GM12873 (cell line): ENCODE data around the gene SPATA13.
A peak's percentile ranks its signal among the peaks of the same experiment; 100 is the strongest.

ENCODE experiments used
- CTCF ChIP-seq: IDR thresholded peaks from 2 replicates; pipeline ENCODE4 v1.5.1; 2012; ENCODE audit warnings: low read depth, mild to moderate bottlenecking, moderate library complexity, low read length, control low read depth; ENCODE audit not compliant: insufficient read depth; ENCODE audit errors: missing control alignments

The SPATA13 gene

GRCh38 chr13:24270639-24271141, 110.2 kb downstream of the SPATA13 start:
- peak; percentile 27 for TF ChIP-seq CTCF

- TF ChIP-seq CTCF = no peak
Measured at GRCh38 chr13:24271231-24271600, 110.7 kb downstream of the SPATA13 start.

GRCh38 chr13:24271601-24272451, 111.3 kb downstream of the SPATA13 start:
- TF ChIP-seq CTCF = no peak

GRCh38 chr13:24272452-24273161, 112.1 kb downstream of the SPATA13 start:
- TF ChIP-seq CTCF = no peak

GRCh38 chr13:24273926-24274325, 113.4 kb downstream of the SPATA13 start:
- TF ChIP-seq CTCF = no peak

- no peak for TF ChIP-seq CTCF
Measured at GRCh38 chr13:24274452-24275021, 114.0 kb downstream of the SPATA13 start.

- TF ChIP-seq CTCF = peak; percentile 17
Measured at GRCh38 chr13:24275041-24275440, 114.5 kb downstream of the SPATA13 start.
